ENCODE data around the gene GABPA.

The GABPA gene

DNA sequence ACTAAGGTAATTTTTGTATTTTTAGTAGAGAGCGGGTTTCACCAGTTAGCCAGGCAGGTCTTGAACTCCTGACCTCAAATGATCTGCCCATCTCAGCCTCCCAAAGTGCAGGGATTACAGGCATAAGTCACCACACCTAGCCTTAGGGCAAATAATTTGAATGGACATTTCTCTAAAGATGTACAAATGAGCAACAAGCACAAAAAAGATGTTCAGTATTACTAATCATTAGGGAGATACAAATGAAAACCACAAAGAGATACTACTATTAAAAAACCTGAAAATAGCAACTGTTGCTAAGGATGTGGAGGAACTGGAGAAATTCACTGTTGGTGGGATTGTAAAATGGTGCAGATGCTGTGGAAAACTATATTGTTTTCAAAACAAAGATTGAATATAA lies 79.1 kb downstream of the GABPA start:
- DNase-seq, result no peak

DNA sequence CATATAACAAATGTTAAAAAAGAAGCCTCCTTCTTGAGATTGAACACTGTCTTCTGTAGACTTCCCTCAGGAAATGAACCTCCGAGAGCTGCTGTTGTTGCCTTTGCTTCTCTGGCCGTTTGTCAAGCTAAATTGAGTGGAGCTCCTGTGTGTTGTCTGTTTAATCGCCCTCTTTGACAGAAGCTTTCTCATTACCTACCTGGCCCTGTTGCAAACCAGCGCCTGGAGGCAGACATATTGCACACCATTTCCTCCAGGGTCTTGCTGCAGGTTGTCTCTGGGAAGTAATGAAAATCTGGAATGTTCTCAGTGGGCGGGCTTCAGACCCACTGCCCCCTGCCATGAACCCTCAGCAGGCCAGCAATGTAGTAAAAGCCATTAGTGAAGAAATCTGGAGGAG lies 83.3 kb downstream of the GABPA start:
- DNase-seq, result no peak

DNA sequence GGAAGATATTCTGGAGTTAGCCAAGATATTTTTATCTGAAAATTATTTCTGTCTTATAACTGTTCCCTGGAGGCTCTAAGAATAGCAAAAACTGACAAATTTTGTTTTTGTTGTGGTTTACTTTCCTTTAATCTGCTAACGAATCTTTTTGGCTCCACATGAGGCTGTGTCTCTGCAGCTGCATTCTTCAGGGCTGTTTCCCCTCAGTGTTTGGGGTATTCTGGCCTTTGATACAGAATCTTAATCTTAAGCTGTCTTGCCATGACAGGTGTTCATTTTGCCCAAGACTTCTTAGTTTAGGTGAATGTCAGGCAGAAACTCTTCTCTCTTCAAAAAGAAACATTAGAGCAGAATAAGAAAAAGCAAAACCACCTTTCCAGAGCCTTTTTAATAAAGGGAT lies 83.8 kb downstream of the GABPA start:
- no peak for DNase-seq
